HCT116 (cell line): Measurements from ENCODE around the gene SMIM14. TPM values are rescaled to one million over a fixed set of nuclear protein-coding genes. Genes with fewer than 3 reads are reported as not detected.

Source experiments
- ATAC-seq: fragments of 200-7000 bp; cut with Tn5 transposase; 2 replicates; pipeline ENCODE4 v1.9.1; 2020; ENCODE audit warnings: mild to moderate bottlenecking, moderate library complexity
- BruUV-seq: library from RNA; stranded (reverse); fragments of 400-500 nt; replicated peaks from 2 replicates; lab custom pipeline; 2021; lab: Mats Ljungman, UMichigan
- CTCF ChIA-PET: fragments of 300-600 bp; sonication (Branson Sonifier 250); formaldehyde crosslinking; loops from one replicate; lab custom pipeline; 2021; ENCODE audit warnings: antibody characterized with exemption; lab: Charles Lee
- POLR2A ChIA-PET: fragments of 300-600, 350-600 bp; sonication (Branson Sonifier 250); formaldehyde crosslinking; loops from one replicate; lab custom pipeline; 2021; ENCODE audit warnings: antibody characterized with exemption; lab: Charles Lee
- RAD21 ChIA-PET, 2 experiments: fragments of 300-600 bp; sonication (Branson Sonifier 250); formaldehyde crosslinking; loops; one replicate each; lab custom pipeline; 2023; ENCODE audit warnings: low total read pairs in 2 of 2; ENCODE audit not compliant: uncharacterized antibody in 2 of 2, unreplicated experiment in 2 of 2, low non-redundant PET in 1 of 2; lab: Charles Lee
- DNase-seq: peaks from one replicate; pipeline ENCODE4 v3.0.0-alpha.2; 2010; ENCODE audit warnings: low read depth, low spot score
- H2AFZ ChIP-seq: fragments of 200-600 bp; shearing (Covaris generic), sonication (generic); 2 replicates; pipeline ENCODE4 v1.6.1; 2017; ENCODE audit warnings: low read depth, mixed run types, mixed read lengths, antibody characterized with exemption, low read length; ENCODE audit not compliant: poor library complexity, severe bottlenecking
- H3K27ac ChIP-seq: 2 replicates; pipeline ENCODE4 v1.5.1; 2012; ENCODE audit warnings: low read depth, low read length
- H3K27me3 ChIP-seq: fragments of 200-600 bp; sonication (generic); 2 replicates; pipeline ENCODE4 v1.6.1; 2016; ENCODE audit warnings: mixed run types, low read length, mixed read lengths; ENCODE audit not compliant: insufficient read depth
- H3K36me3 ChIP-seq, 2 experiments: fragments of 200-500 bp in 1 of 2; fragments of 200-600 bp in 1 of 2; sonication (Bioruptor generic) in 1 of 2; sonication (generic) in 1 of 2; 2 replicates each; pipeline versions ENCODE4 v1.5.1 to v1.6.1; 2014 to 2016; ENCODE audit warnings: low read length in 2 of 2, inconsistent platforms in 1 of 2, mixed read lengths in 1 of 2, mixed run types in 1 of 2; ENCODE audit not compliant: insufficient read depth in 2 of 2, control insufficient read depth in 1 of 2
- H3K4me1 ChIP-seq, 2 experiments: fragments of 200-600 bp in 1 of 2; sonication (generic) in 1 of 2; 2 replicates each; pipeline versions ENCODE4 v1.5.1 to v1.6.1; 2012 to 2017; ENCODE audit warnings: low read length in 2 of 2, inconsistent platforms in 1 of 2, mild to moderate bottlenecking in 1 of 2, mixed read lengths in 1 of 2, mixed run types in 1 of 2, moderate library complexity in 1 of 2; ENCODE audit not compliant: insufficient read depth in 2 of 2, control insufficient read depth in 1 of 2
- H3K4me2 ChIP-seq: fragments of 200-600 bp; sonication (generic); 2 replicates; pipeline ENCODE4 v1.6.1; 2017; ENCODE audit warnings: mixed run types, low read length, mixed read lengths
- H3K4me3 ChIP-seq, 2 experiments: fragments of 200-600 bp in 1 of 2; sonication (generic) in 1 of 2; replicated peaks in 1 of 2; 2 replicates each; pipeline ENCODE4 v1.5.1; 2011 to 2016; ENCODE audit warnings: low read length in 2 of 2, control low read depth in 1 of 2, low read depth in 1 of 2, mild to moderate bottlenecking in 1 of 2, mixed read lengths in 1 of 2, mixed run types in 1 of 2
- H3K79me2 ChIP-seq: fragments of 200-600 bp; sonication (generic); 2 replicates; pipeline ENCODE4 v1.6.1; 2017; ENCODE audit warnings: mild to moderate bottlenecking, mixed run types, low read length, moderate library complexity, mixed read lengths; ENCODE audit not compliant: insufficient read depth
- H3K9ac ChIP-seq: fragments of 200-600 bp; sonication (generic); 2 replicates; pipeline ENCODE4 v1.6.1; 2016; ENCODE audit warnings: low read length, mixed read lengths
- H3K9me2 ChIP-seq: fragments of 200-600 bp; sonication (generic), shearing (Covaris generic); 2 replicates; pipeline ENCODE4 v1.6.1; 2017; ENCODE audit warnings: mixed run types, mild to moderate bottlenecking, moderate library complexity; ENCODE audit not compliant: insufficient read depth
- H3K9me3 ChIP-seq, 2 experiments: fragments of 200-500 bp in 1 of 2; fragments of 200-600 bp in 1 of 2; sonication (Bioruptor generic) in 1 of 2; sonication (generic) in 1 of 2; 2 replicates each; pipeline ENCODE4 v1.6.1; 2014 to 2017; ENCODE audit warnings: low read length in 2 of 2, mixed read lengths in 2 of 2, inconsistent platforms in 1 of 2, low read depth in 1 of 2, mild to moderate bottlenecking in 1 of 2, mixed run types in 1 of 2, moderate library complexity in 1 of 2; ENCODE audit not compliant: control insufficient read depth in 1 of 2, insufficient read depth in 1 of 2
- H4K20me1 ChIP-seq: fragments of 200-600 bp; sonication (generic), shearing (Covaris generic); 2 replicates; pipeline ENCODE4 v1.6.1; 2017; ENCODE audit warnings: mixed run types, mild to moderate bottlenecking, moderate library complexity; ENCODE audit not compliant: insufficient read depth
- EGR1 ChIP-seq: IDR thresholded peaks from 2 replicates; pipeline ENCODE4 v1.6.1; 2012; ENCODE audit warnings: low read depth
- EZH2phosphoT487 ChIP-seq: fragments of 200-600 bp; IDR thresholded peaks from 2 replicates; pipeline ENCODE4 v1.6.1; 2018; ENCODE audit warnings: antibody characterized with exemption, borderline replicate concordance
- JUND ChIP-seq: IDR thresholded peaks from 2 replicates; pipeline ENCODE4 v1.6.1; 2012
- SIN3A ChIP-seq: IDR thresholded peaks from 2 replicates; pipeline ENCODE4 v1.6.1; 2012; ENCODE audit warnings: low read depth
- TCF7L2 ChIP-seq: IDR thresholded peaks from 2 replicates; pipeline ENCODE4 v1.7.0; 2011; ENCODE audit warnings: borderline replicate concordance, inconsistent platforms; ENCODE audit not compliant: insufficient read depth, insufficient read length; ENCODE audit errors: extremely low read depth
- ZNF274 ChIP-seq: fragments of 200-500 bp; sonication (Bioruptor generic); IDR thresholded peaks from 2 replicates; pipeline ENCODE4 v1.6.1; 2014; ENCODE audit warnings: mild to moderate bottlenecking, low read depth, low read length, inconsistent platforms
- intact Hi-C: fragments of 100-400 bp; cut with micrococcal nuclease; formaldehyde crosslinking; loops from 2 replicates; pipeline ENCODE4 v1.10.0; 2022
- total RNA-seq: library from RNA; stranded (reverse); gene quantifications from one replicate; pipeline ENCODE4 v1.2.1, GENCODE V29; 2021; ENCODE audit not compliant: unreplicated experiment

Gene SMIM14
- total RNA-seq, 1 experiment from 2014 or later = 21.6 TPM

GRCh38 chr4:39613093-39613656, 25.5 kb downstream of the SMIM14 start:
- RAD21 ChIA-PET = no interaction called here
- no peaks in the 10 kb centered on the region for H3K9me3 ChIP-seq
- no peaks in the 10 kb centered on the region for H3K36me3 ChIP-seq
- no TSS peak for BruUV-seq
- H3K27ac ChIP-seq = no peak overlapping the region
- H3K4me2 ChIP-seq = no peak overlapping the region
- H3K4me3 ChIP-seq = no peak overlapping the region
- no peaks in the 10 kb centered on the region for H3K79me2 ChIP-seq
- no peaks in the 10 kb centered on the region for H3K27me3 ChIP-seq
- TF ChIP-seq EGR1 (no peak), ZNF274 (no peak), JUND (no peak), EZH2phosphoT487 (no peak), TCF7L2 (no peak)
- DNase-seq (no peak), ATAC-seq (no peak)
- no peaks in the 10 kb centered on the region for H4K20me1 ChIP-seq
- intact Hi-C loops = no loop called here
- CTCF ChIA-PET = no interaction called here
- POLR2A ChIA-PET = no interaction called here
- H3K4me1 ChIP-seq = peaks cover 6 to 21% of the 10 kb centered on the region in 2 experiments; a peak in 3 of 4 replicates
- H2AFZ ChIP-seq = no peak overlapping the region
- H3K9me2 ChIP-seq = no peaks in the 10 kb centered on the region
- H3K9ac ChIP-seq = no peak overlapping the region

- DNase-seq (no peak), ATAC-seq (no peak)
- no peaks in the 10 kb centered on the region for H3K9me3 ChIP-seq
- peaks cover 6 to 12% of the 10 kb centered on the region in 2 experiments; a peak in 3 of 4 replicates for H3K4me1 ChIP-seq
- H4K20me1 ChIP-seq = no peaks in the 10 kb centered on the region
- peak overlapping the region; percentile 5; the same call in 1 of the 2 replicates for H3K4me2 ChIP-seq
- no TSS peak for BruUV-seq
- intact Hi-C loops = no loop called here
- no peak for TF ChIP-seq SIN3A
- TF ChIP-seq JUND = no peak
- H3K9ac ChIP-seq = no peak overlapping the region
- ChIA-PET RAD21 (no interaction called here), POLR2A (no interaction called here), CTCF (no interaction called here)
- H3K36me3 ChIP-seq = no peaks in the 10 kb centered on the region
- H2AFZ ChIP-seq = no peak overlapping the region
- H3K9me2 ChIP-seq = no peaks in the 10 kb centered on the region
- H3K79me2 ChIP-seq = no peaks in the 10 kb centered on the region
- H3K27me3 ChIP-seq = no peaks in the 10 kb centered on the region
- H3K4me3 ChIP-seq = no peak overlapping the region
- H3K27ac ChIP-seq = no peak overlapping the region
Measured at GRCh38 chr4:39609454-39609931, 29.2 kb downstream of the SMIM14 start.
